ENCODE data around the gene PTPRG. TPM values are rescaled to one million over a fixed set of nuclear protein-coding genes. Genes with fewer than 3 reads are reported as not detected.

The PTPRG gene
- total RNA-seq, 2 experiments from 2014 or later: 0.13 to 0.70 TPM

- Histone ChIP-seq H4K20me1 (ENCODE audit: insufficient read depth, low read length) (no peaks in the 10 kb centered on the region), H3K4me1 (ENCODE audit: insufficient read depth, low read length, poor library complexity, severe bottlenecking) (no peaks in the 10 kb centered on the region), H2AFZ (ENCODE audit: low read length) (no peak overlapping the region), H3K79me2 (ENCODE audit: insufficient read depth, low read depth, low read length) (no peaks in the 10 kb centered on the region), H3K9me2 (ENCODE audit: insufficient read depth, low read length) (no peaks in the 10 kb centered on the region), H3K27ac (ENCODE audit: low read depth, low read length, poor library complexity, severe bottlenecking) (no peak overlapping the region), H3K9me3 (ENCODE audit: low read length) (no peaks in the 10 kb centered on the region), H3K36me3 (ENCODE audit: insufficient read depth, low read length) (no peaks in the 10 kb centered on the region), H3K4me3 (ENCODE audit: low read depth, low read length, poor library complexity, severe bottlenecking) (no peak overlapping the region), H3K4me2 (ENCODE audit: low read length) (no peak overlapping the region)
- ChIA-PET POLR2A (interaction anchor here (0.5 kb wide), 1 partner anchor 76 kb away, joined by 3 read pairs; no protein-coding TSS in a partner anchor), CTCF (ENCODE audit: unreplicated experiment) (no interaction called here)
- no TSS peak for BruUV-seq (replicated peaks)
- no peak for DNase-seq (ENCODE audit: low spot score)
- intact Hi-C loops (cut with micrococcal nuclease; ENCODE audit: unreplicated experiment): no loop called here
- TF ChIP-seq EZH2phosphoT487 (IDR thresholded peaks at IDR 0.05; ENCODE audit: borderline replicate concordance, low read depth, low read length) (no peak), CTCF (conservative IDR thresholded peaks at IDR 0.05; ENCODE audit: low read length) (no peak)
Observed at GRCh38 chr3:62093025-62093424, 531.7 kb downstream of the PTPRG start.

- ChIA-PET CTCF (ENCODE audit: unreplicated experiment) (no interaction called here), POLR2A (interaction anchor here (0.6 to 1.4 kb wide), 3 partner anchors 9 to 629 kb away, joined by 3 read pairs; no protein-coding TSS in a partner anchor)
- DNase-seq (ENCODE audit: low spot score): no peak
Observed at GRCh38 chr3:62094461-62094860, 533.1 kb downstream of the PTPRG start.

More at GRCh38 chr3:62094461-62094860, 533.1 kb downstream of the PTPRG start:
- Histone ChIP-seq H3K36me3 (ENCODE audit: insufficient read depth, low read length) (no peaks in the 10 kb centered on the region), H4K20me1 (ENCODE audit: insufficient read depth, low read length) (no peaks in the 10 kb centered on the region), H3K4me1 (ENCODE audit: insufficient read depth, low read length, poor library complexity, severe bottlenecking) (no peaks in the 10 kb centered on the region), H3K79me2 (ENCODE audit: insufficient read depth, low read depth, low read length) (no peaks in the 10 kb centered on the region), H3K4me3 (ENCODE audit: low read depth, low read length, poor library complexity, severe bottlenecking) (no peak overlapping the region), H3K9me3 (ENCODE audit: low read length) (no peaks in the 10 kb centered on the region), H3K27ac (ENCODE audit: low read depth, low read length, poor library complexity, severe bottlenecking) (no peak overlapping the region), H2AFZ (ENCODE audit: low read length) (no peak overlapping the region), H3K4me2 (ENCODE audit: low read length) (no peak overlapping the region), H3K9me2 (ENCODE audit: insufficient read depth, low read length) (no peaks in the 10 kb centered on the region)
- TF ChIP-seq CTCF (conservative IDR thresholded peaks at IDR 0.05; ENCODE audit: low read length): no peak
- no peak for TF ChIP-seq EZH2phosphoT487 (IDR thresholded peaks at IDR 0.05; ENCODE audit: borderline replicate concordance, low read depth, low read length)
- BruUV-seq (replicated peaks): no TSS peak
- intact Hi-C loops (cut with micrococcal nuclease; ENCODE audit: unreplicated experiment): no loop called here
